Measurements from ENCODE around the gene SPRY1. TPM values are rescaled to one million over a fixed set of nuclear protein-coding genes. Genes with fewer than 3 reads are reported as not detected.

SPRY1 gene, protein sequence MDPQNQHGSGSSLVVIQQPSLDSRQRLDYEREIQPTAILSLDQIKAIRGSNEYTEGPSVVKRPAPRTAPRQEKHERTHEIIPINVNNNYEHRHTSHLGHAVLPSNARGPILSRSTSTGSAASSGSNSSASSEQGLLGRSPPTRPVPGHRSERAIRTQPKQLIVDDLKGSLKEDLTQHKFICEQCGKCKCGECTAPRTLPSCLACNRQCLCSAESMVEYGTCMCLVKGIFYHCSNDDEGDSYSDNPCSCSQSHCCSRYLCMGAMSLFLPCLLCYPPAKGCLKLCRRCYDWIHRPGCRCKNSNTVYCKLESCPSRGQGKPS
- total RNA-seq, result 100 to 1,000 TPM in 1 of 2 donors, 10 to 100 TPM in 1; 50.0 to 118 TPM

DNA sequence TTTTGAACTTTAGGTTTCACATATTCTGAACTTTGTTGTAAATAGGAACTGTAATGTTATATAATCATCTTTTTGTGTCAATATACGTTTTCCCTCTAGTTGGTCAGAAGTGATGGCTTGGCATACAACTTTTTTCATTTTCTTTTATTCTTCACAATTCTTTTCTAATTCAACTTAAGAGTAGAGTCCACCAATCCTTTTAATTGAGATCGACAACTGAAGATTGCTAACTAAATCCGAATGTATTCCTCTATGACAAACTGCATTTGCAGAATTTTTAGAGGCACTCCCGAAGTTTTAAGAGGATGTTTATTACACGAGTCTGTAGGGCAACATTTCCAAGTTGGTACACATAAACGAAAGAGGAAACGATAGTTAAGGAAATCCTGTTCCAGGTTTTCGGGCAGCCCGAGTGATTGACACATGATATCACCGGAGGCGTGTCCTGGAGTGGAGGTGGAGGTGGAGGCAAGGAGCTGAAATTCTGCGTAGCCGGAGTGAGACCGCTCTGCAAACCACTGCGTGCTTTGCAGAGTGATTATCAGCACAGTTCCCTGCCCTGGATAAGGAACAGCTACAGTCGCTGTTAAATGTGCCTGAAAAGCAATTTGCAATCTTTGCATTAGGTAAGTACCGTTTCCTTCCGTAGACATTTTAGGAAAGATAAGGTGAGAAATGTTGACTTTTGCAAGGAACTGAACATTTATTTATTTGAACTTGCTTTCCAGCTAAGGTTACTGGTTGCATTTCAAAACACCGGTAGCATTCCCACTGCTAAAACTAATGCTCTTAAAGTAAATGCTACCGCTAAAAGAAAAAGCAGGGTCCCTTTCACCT is at the start of gene SPRY1:
TSS of gene SPRY1 (plus strand) at position 489 of the 837 bp plus-strand sequence. CDS start 4,797 bp downstream, outside the sequence.
- H3K9me3 ChIP-seq, result no peaks in the 10 kb centered on the region
- H3K4me1 ChIP-seq, result no peaks in the 10 kb centered on the region
- no peaks in the 10 kb centered on the region for H3K27me3 ChIP-seq
- peak; percentile 96 for DNase-seq (ENCODE audit: low spot score)
- peaks cover 42% of the 10 kb centered on the region for H3K36me3 ChIP-seq
- TF ChIP-seq, protein P1, sequence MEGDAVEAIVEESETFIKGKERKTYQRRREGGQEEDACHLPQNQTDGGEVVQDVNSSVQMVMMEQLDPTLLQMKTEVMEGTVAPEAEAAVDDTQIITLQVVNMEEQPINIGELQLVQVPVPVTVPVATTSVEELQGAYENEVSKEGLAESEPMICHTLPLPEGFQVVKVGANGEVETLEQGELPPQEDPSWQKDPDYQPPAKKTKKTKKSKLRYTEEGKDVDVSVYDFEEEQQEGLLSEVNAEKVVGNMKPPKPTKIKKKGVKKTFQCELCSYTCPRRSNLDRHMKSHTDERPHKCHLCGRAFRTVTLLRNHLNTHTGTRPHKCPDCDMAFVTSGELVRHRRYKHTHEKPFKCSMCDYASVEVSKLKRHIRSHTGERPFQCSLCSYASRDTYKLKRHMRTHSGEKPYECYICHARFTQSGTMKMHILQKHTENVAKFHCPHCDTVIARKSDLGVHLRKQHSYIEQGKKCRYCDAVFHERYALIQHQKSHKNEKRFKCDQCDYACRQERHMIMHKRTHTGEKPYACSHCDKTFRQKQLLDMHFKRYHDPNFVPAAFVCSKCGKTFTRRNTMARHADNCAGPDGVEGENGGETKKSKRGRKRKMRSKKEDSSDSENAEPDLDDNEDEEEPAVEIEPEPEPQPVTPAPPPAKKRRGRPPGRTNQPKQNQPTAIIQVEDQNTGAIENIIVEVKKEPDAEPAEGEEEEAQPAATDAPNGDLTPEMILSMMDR (IDR thresholded peaks at IDR 0.05), result no peak
- peak within 1 kb of the TSS; percentile 63 to 74 for H3K4me3 ChIP-seq
- H3K27ac ChIP-seq, result peak within 1 kb of the TSS; percentile 96

DNA sequence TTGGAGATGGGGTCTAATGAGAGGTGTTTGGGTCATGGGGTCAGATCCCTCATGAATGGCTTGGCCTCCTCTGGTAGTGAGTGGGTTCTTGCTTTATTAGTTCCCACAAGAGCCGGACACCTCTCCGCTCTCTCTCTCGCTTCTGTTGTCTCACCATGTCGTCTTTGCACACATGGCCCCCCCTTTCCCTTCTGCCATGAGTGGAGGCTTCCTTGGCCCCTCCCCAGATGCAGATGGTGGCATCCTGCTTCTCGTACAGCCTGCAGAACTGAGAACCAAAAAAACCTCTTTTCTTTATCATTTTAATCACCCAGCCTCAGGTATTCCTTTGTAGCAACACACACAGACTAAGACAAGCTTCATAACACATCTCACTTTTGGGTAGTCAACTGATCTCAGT is 49.6 kb upstream of the SPRY1 start:
- TF ChIP-seq, protein P1 (IDR thresholded peaks at IDR 0.05), result no peak
- H3K4me1 ChIP-seq, result peaks cover 0 to 7% of the 10 kb centered on the region in 2 donors
- DNase-seq (ENCODE audit: low spot score), result no peak
- no peak overlapping the region for H3K27ac ChIP-seq
- no peaks in the 10 kb centered on the region for H3K9me3 ChIP-seq
- H3K4me3 ChIP-seq, result no peak overlapping the region
- no peaks in the 10 kb centered on the region for H3K27me3 ChIP-seq
- no peaks in the 10 kb centered on the region for H3K36me3 ChIP-seq

DNA sequence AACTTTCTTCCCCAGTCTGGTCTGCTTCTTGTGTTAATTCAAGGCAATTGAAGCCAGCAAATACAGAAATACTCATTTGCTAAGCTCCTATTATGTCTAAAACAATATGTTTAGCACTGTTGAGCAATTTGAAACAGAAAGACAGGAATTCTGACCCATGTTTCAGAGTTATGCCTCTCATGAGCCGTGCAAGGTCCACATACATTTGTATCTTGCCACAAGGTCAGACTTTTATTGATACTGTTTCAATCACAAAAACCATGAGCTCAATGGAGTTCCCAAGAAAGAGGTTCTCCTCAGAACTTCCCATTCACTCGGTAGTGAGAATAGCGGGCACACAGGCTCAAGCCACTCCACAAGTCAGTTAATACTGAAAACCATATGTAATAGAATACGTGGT is 47.6 kb upstream of the SPRY1 start:
- no peaks in the 10 kb centered on the region for H3K9me3 ChIP-seq
- H3K36me3 ChIP-seq, result no peaks in the 10 kb centered on the region
- no peak overlapping the region for H3K27ac ChIP-seq
- H3K4me1 ChIP-seq, result peaks cover 0 to 18% of the 10 kb centered on the region in 2 donors
- H3K27me3 ChIP-seq, result no peaks in the 10 kb centered on the region
- no peak overlapping the region for H3K4me3 ChIP-seq
- no peak for DNase-seq (ENCODE audit: low spot score)
- TF ChIP-seq, protein P1 (IDR thresholded peaks at IDR 0.05), result no peak

DNA sequence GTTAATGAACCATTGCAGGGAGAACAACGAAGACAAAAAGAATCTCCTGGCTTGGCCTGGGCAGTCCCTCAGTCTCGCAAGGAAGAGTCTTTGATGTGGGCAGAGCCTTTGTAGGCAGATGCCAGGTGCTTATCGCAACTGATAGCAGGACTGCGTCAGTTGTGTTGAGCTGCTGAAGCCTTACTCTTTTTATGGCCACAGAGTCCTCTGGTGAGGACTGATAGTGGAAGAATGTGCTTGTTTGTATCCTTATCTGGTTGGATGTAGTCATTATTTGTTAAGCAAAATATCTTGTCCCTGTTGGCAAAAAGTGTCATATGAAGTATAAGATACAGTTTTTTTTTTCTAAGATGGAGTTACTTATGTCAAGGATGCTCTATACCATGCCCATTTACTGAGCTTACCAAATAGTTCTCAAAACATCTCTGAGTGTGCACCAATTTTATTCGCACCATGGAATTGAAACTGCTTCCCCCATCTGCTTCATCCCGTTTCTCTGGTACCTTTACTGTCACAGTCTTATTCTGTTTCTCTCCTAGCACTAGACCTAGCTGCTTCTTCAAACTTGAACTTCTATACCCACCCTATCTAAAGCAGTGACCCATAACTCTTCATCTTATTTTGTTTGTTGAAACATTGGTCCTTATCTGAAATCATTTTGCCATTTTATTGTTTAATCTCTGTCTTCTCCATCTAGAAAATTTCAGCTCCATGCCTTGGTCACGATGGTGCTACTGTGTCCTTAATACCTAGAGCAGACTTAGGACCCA is 47.0 kb upstream of the SPRY1 start:
- Histone ChIP-seq H3K27me3 (no peaks in the 10 kb centered on the region), H3K9me3 (no peaks in the 10 kb centered on the region), H3K36me3 (no peaks in the 10 kb centered on the region), H3K4me3 (no peak overlapping the region), H3K4me1 (peaks cover 0 to 18% of the 10 kb centered on the region in 2 donors), H3K27ac (no peak overlapping the region)
- DNase-seq (ENCODE audit: low spot score), result no peak
- TF ChIP-seq, protein P1 (IDR thresholded peaks at IDR 0.05), result no peak

DNA sequence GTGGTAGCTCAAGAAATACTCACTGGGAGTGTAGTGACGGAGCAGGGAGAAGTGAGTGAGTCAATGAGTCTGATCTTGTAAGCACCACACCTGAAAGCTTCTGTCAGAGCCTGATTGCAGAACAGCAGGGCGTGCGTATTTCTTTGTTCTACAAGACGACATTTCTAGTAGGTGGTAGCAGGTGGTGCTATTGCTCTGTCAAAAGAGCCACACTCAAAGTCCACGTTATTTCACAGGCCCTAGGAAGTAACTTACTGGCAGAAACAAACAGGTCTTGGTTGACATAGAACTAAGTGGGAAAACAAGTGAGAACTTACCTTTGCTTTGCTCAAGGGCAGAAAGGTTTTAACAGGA is 46.4 kb upstream of the SPRY1 start:
- no peaks in the 10 kb centered on the region for H3K9me3 ChIP-seq
- no peaks in the 10 kb centered on the region for H3K36me3 ChIP-seq
- no peak overlapping the region for H3K4me3 ChIP-seq
- H3K27ac ChIP-seq, result no peak overlapping the region
- TF ChIP-seq, protein P1 (IDR thresholded peaks at IDR 0.05), result no peak
- no peaks in the 10 kb centered on the region for H3K27me3 ChIP-seq
- DNase-seq (ENCODE audit: low spot score), result no peak
- H3K4me1 ChIP-seq, result peaks cover 0 to 18% of the 10 kb centered on the region in 2 donors

Data from right atrium auricular region (tissue), 2 donors.